BE2C (cell line): ENCODE measurements around the gene PPP1R13L.

Source experiments
- DNase-seq: peaks from one replicate; pipeline ENCODE4 v3.0.0-alpha.2; 2020
- H3K27me3 ChIP-seq: fragments of 250-450 bp; sonication (Bioruptor Pico); 2 replicates; pipeline ENCODE4 v1.5.1; 2020; ENCODE audit warnings: mild to moderate bottlenecking
- H3K36me3 ChIP-seq: fragments of 250-450 bp; sonication (Bioruptor Pico); 2 replicates; pipeline ENCODE4 v1.5.1; 2020; ENCODE audit warnings: mild to moderate bottlenecking
- H3K4me1 ChIP-seq: fragments of 250-450 bp; sonication (Bioruptor Pico); 2 replicates; pipeline ENCODE4 v1.5.1; 2020
- H3K4me3 ChIP-seq: 2 replicates; pipeline ENCODE4 v1.5.1; 2011; ENCODE audit warnings: low read depth, low read length
- H3K9me3 ChIP-seq: fragments of 250-450 bp; sonication (Bioruptor Pico); 2 replicates; pipeline ENCODE4 v1.5.1; 2020
- CTCF ChIP-seq: IDR thresholded peaks from 2 replicates; pipeline ENCODE4 v1.5.1; 2012; ENCODE audit warnings: mild to moderate bottlenecking, low read depth, low read length

Gene PPP1R13L

GRCh38 chr19:45368737-45369340 lies 36.0 kb downstream of the PPP1R13L start:
- Histone ChIP-seq H3K36me3 (no peaks in the 10 kb centered on the region; the same call in 1 of the 2 replicates), H3K4me3 (no peak overlapping the region), H3K27me3 (no peaks in the 10 kb centered on the region), H3K9me3 (no peaks in the 10 kb centered on the region), H3K4me1 (no peaks in the 10 kb centered on the region; the same call in 1 of the 2 replicates)
- DNase-seq = no peak
- no peak for TF ChIP-seq CTCF

GRCh38 chr19:45368127-45368526 lies 36.7 kb downstream of the PPP1R13L start:
- H3K27me3 ChIP-seq = no peaks in the 10 kb centered on the region
- H3K36me3 ChIP-seq = no peaks in the 10 kb centered on the region; the same call in 1 of the 2 replicates
- H3K4me3 ChIP-seq = no peak overlapping the region
- no peak for DNase-seq
- no peak for TF ChIP-seq CTCF
- no peaks in the 10 kb centered on the region; the same call in 1 of the 2 replicates for H3K4me1 ChIP-seq
- H3K9me3 ChIP-seq = no peaks in the 10 kb centered on the region

- DNase-seq = no peak
- H3K27me3 ChIP-seq = no peaks in the 10 kb centered on the region
- no peaks in the 10 kb centered on the region for H3K9me3 ChIP-seq
- TF ChIP-seq CTCF = no peak
- no peak overlapping the region for H3K4me3 ChIP-seq
- peaks cover 10% of the 10 kb centered on the region for H3K36me3 ChIP-seq
- H3K4me1 ChIP-seq = no peaks in the 10 kb centered on the region
Measured at GRCh38 chr19:45364696-45365095, 40.2 kb downstream of the PPP1R13L start.

- TF ChIP-seq CTCF = no peak
- Histone ChIP-seq H3K4me1 (no peaks in the 10 kb centered on the region), H3K9me3 (no peaks in the 10 kb centered on the region), H3K27me3 (no peaks in the 10 kb centered on the region), H3K4me3 (no peak overlapping the region), H3K36me3 (peaks cover 10% of the 10 kb centered on the region)
- no peak for DNase-seq
Measured at GRCh38 chr19:45363861-45364459, 40.9 kb downstream of the PPP1R13L start.

- no peak for TF ChIP-seq CTCF
- peaks cover 10% of the 10 kb centered on the region for H3K36me3 ChIP-seq
Measured at GRCh38 chr19:45362291-45362690, 42.6 kb downstream of the PPP1R13L start.

GRCh38 chr19:45361608-45362007 lies 43.3 kb downstream of the PPP1R13L start:
- Histone ChIP-seq H3K36me3 (peaks cover 10% of the 10 kb centered on the region), H3K4me3 (no peak overlapping the region), H3K4me1 (no peaks in the 10 kb centered on the region), H3K27me3 (no peaks in the 10 kb centered on the region), H3K9me3 (no peaks in the 10 kb centered on the region; the same call in 1 of the 2 replicates)
- TF ChIP-seq CTCF = no peak
- DNase-seq = no peak

More at GRCh38 chr19:45362291-45362690, 42.6 kb downstream of the PPP1R13L start:
- Histone ChIP-seq H3K4me3 (no peak overlapping the region), H3K27me3 (no peaks in the 10 kb centered on the region), H3K4me1 (no peaks in the 10 kb centered on the region), H3K9me3 (no peaks in the 10 kb centered on the region)
- DNase-seq = no peak
